GM12872 (cell line): Measurements from ENCODE around the gene PACS1.

ENCODE experiments used
- CTCF ChIP-seq: IDR thresholded peaks from 3 replicates; pipeline ENCODE4 v1.5.1; 2011; ENCODE audit warnings: low read depth, mild to moderate bottlenecking, low read length, moderate library complexity; ENCODE audit not compliant: insufficient read depth

The PACS1 gene

GRCh38 chr11:66064571-66064970, 5.5 kb upstream of the PACS1 start:
- no peak for TF ChIP-seq CTCF

- TF ChIP-seq CTCF, result no peak
Observed at GRCh38 chr11:66066751-66067150, 3.3 kb upstream of the PACS1 start.

- no peak for TF ChIP-seq CTCF
Observed at GRCh38 chr11:66067640-66068039, 2.4 kb upstream of the PACS1 start.

- TF ChIP-seq CTCF, result peak; percentile 94
Observed at GRCh38 chr11:66068154-66068821, 1.8 kb upstream of the PACS1 start.

GRCh38 chr11:66068923-66069714, 953 bp upstream of the PACS1 start:
- peak; percentile 50 for TF ChIP-seq CTCF

GRCh38 chr11:66070604-66071380, 720 bp downstream of the PACS1 start:
- no peak for TF ChIP-seq CTCF

- TF ChIP-seq CTCF, result no peak
Observed at GRCh38 chr11:66071381-66071801, 1.3 kb downstream of the PACS1 start.
